ENCODE measurements around the gene FGF12. TPM values are rescaled to one million over a fixed set of nuclear protein-coding genes. Genes with fewer than 3 reads are reported as not detected.

The FGF12 gene
- total RNA-seq, 3 donors from 2014 or later = 0.44 to 2.1 (median 0.66) TPM

GRCh38 chr3:192161661-192162060 is 565.7 kb downstream of the FGF12 start:
- no peaks in the 10 kb centered on the region for H3K27me3 ChIP-seq
- no peaks in the 10 kb centered on the region for H3K36me3 ChIP-seq
- DNase-seq (ENCODE audit: low spot score in 2 of 2) = no peak
- TF ChIP-seq CTCF (IDR thresholded peaks at IDR 0.05) (no peak), POLR2A (IDR thresholded peaks at IDR 0.05) (no peak), POLR2AphosphoS5 (IDR thresholded peaks at IDR 0.05) (no peak)
- H3K9me3 ChIP-seq = no peaks in the 10 kb centered on the region
- no peaks in the 10 kb centered on the region for H3K4me1 ChIP-seq
- H3K4me3 ChIP-seq = no peak overlapping the region
- no peak overlapping the region for H3K27ac ChIP-seq
- intact Hi-C loops (cut with DNase I; ENCODE audit: low total_unique reads) = no loop called here

- intact Hi-C loops (cut with DNase I; ENCODE audit: low total_unique reads) = no loop called here
- DNase-seq (ENCODE audit: low spot score in 2 of 2) = no peak
- Histone ChIP-seq H3K36me3 (no peaks in the 10 kb centered on the region), H3K4me3 (no peak overlapping the region), H3K27ac (no peak overlapping the region), H3K4me1 (no peaks in the 10 kb centered on the region), H3K27me3 (no peaks in the 10 kb centered on the region), H3K9me3 (no peaks in the 10 kb centered on the region)
- TF ChIP-seq POLR2A (IDR thresholded peaks at IDR 0.05) (no peak), CTCF (IDR thresholded peaks at IDR 0.05) (no peak), POLR2AphosphoS5 (IDR thresholded peaks at IDR 0.05) (no peak)
Observed at GRCh38 chr3:192156382-192156781, 571.0 kb downstream of the FGF12 start.

- Histone ChIP-seq H3K27ac (no peak overlapping the region), H3K9me3 (no peaks in the 10 kb centered on the region), H3K4me1 (no peaks in the 10 kb centered on the region), H3K4me3 (peak overlapping the region in 2 of 3 donors; percentile 34 to 49), H3K27me3 (no peaks in the 10 kb centered on the region), H3K36me3 (no peaks in the 10 kb centered on the region)
- no peak for DNase-seq (ENCODE audit: low spot score in 2 of 2)
- intact Hi-C loops (cut with DNase I; ENCODE audit: low total_unique reads) = no loop called here
- TF ChIP-seq CTCF (IDR thresholded peaks at IDR 0.05) (no peak), POLR2AphosphoS5 (IDR thresholded peaks at IDR 0.05) (no peak), POLR2A (IDR thresholded peaks at IDR 0.05) (no peak)
Observed at GRCh38 chr3:192155194-192155593, 572.1 kb downstream of the FGF12 start.

- TF ChIP-seq POLR2AphosphoS5 (IDR thresholded peaks at IDR 0.05) (no peak), CTCF (IDR thresholded peaks at IDR 0.05) (no peak), POLR2A (IDR thresholded peaks at IDR 0.05) (no peak)
Observed at GRCh38 chr3:192133271-192133670, 594.1 kb downstream of the FGF12 start.

GRCh38 chr3:192130534-192131132 is 596.7 kb downstream of the FGF12 start:
- Histone ChIP-seq H3K4me1 (no peaks in the 10 kb centered on the region), H3K9me3 (no peaks in the 10 kb centered on the region), H3K4me3 (no peak overlapping the region), H3K27me3 (no peaks in the 10 kb centered on the region), H3K36me3 (no peaks in the 10 kb centered on the region), H3K27ac (no peak overlapping the region)
- TF ChIP-seq POLR2AphosphoS5 (IDR thresholded peaks at IDR 0.05) = no peak
- TF ChIP-seq POLR2A (IDR thresholded peaks at IDR 0.05) = no peak
- TF ChIP-seq CTCF (IDR thresholded peaks at IDR 0.05) = peak; percentile 48 to 55 (median 48)
- peak; percentile 26 to 54 for DNase-seq (ENCODE audit: low spot score in 2 of 2)
- intact Hi-C loops (cut with DNase I; ENCODE audit: low total_unique reads) = loop anchor here (10.0 kb wide), 1 partner anchor 886 kb away; no protein-coding TSS in a partner anchor

More at GRCh38 chr3:192133271-192133670, 594.1 kb downstream of the FGF12 start:
- no peaks in the 10 kb centered on the region for H3K4me1 ChIP-seq
- H3K27ac ChIP-seq = no peak overlapping the region
- intact Hi-C loops (cut with DNase I; ENCODE audit: low total_unique reads) = loop anchor here (10.0 kb wide), 1 partner anchor 888 kb away; no protein-coding TSS in a partner anchor
- no peaks in the 10 kb centered on the region for H3K9me3 ChIP-seq
- DNase-seq (ENCODE audit: low spot score in 2 of 2) = no peak
- H3K36me3 ChIP-seq = no peaks in the 10 kb centered on the region
- no peaks in the 10 kb centered on the region for H3K27me3 ChIP-seq
- H3K4me3 ChIP-seq = no peak overlapping the region

Data from breast epithelium (tissue), 4 donors.